NCI-H2081 treated with DMSO at 0.1 percent for 48 hours (cell line): ENCODE results near the gene ATE1.
"Not testable (repeated sequence)": the region's sequence is repeated elsewhere in the genome, so short reads cannot be mapped to it uniquely, and the experiment has no call there.

ENCODE experiments used
- DNase-seq: peaks from one replicate; lab custom pipeline; 2025; lab: John Stamatoyannopoulos, UW

Gene ATE1

GRCh38 chr10:121830101-121830500, 97.7 kb downstream of the ATE1 start:
- DNase-seq = no peak

DNA sequence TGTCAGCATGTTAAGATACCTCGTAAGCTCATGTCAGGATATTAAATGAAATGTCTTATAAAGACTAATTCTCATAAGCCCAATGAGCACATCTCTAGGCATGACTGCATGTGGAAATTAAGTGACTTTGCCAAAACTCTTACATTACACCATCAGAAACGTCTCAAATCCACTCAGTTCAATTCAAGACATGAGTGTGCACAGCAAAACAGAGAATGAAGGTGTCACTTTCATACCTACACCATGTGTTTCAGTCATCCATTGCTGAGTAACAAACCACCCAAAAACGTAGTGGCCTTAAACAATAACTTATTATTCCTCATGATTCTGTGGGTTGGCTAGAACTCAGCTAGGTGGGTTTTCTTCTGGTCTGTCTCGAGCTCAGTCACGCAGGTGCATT, 99.8 kb downstream of the ATE1 start:
- no peak for DNase-seq

GRCh38 chr10:121826773-121827172, 101.1 kb downstream of the ATE1 start:
- DNase-seq = not testable (repeated sequence)

DNA sequence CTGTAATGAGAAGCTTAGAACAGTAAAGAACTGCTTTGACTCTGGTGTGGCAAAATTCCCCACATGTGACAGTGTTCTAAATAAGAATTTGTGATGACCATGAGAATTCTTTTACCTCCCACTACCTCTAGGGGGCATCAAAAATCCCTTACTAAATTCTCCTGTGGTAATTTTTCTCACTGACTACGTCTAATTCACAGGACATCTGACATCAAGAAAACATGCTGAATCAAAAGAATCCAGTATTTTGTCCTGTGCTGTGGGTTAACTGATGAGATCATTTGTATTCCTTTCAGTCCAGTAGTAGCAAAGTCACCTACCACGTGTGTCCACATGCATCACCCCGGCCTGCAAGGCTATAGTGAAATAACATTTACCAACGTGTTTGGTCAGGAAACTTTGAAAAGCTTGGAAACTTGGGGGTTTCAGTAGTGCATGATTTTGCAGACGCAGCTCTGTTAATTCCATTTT, 103.8 kb downstream of the ATE1 start:
- no peak for DNase-seq

DNA sequence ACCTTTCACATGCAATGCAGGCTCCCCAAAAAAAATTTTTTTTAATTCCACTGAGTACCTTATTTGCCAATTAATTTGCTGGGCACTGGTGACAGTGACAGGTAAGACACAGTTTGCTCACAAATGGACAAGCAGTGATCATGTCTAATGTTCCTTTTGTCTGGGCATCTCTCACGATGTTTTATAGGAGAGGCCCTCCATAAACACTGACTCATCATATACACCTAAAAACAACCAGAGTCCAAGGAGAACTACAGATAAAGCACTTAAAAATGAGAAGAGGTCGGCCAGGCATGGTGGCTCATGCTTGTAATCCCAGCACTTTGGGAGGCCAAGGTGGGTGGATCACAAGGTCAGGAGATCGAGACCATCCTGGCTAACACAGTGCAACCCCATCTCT, 105.1 kb downstream of the ATE1 start:
- no peak for DNase-seq

- DNase-seq = no peak
These were observed 105.7 kb downstream of the ATE1 start for GRCh38 chr10:121822180-121822579.

GRCh38 chr10:121819049-121819448, 108.8 kb downstream of the ATE1 start:
- no peak for DNase-seq

DNA sequence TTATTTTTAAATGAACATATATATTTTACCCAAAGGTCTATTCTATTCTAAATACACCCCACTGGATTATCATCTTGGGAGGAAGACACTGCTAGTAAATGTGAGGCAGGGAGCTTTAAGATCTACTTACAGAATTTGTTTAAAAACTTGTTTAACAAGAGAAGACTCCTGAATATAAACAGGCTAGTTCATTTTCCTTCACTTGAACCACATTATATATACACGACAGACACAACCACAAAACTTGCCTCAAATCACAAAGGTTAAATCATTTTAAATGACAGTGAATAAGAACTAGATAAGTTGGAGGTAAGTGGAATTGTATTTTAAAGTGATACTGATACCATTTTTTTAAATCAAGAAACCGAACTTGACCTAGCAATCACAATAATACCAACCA, 109.2 kb downstream of the ATE1 start:
- no peak for DNase-seq

DNA sequence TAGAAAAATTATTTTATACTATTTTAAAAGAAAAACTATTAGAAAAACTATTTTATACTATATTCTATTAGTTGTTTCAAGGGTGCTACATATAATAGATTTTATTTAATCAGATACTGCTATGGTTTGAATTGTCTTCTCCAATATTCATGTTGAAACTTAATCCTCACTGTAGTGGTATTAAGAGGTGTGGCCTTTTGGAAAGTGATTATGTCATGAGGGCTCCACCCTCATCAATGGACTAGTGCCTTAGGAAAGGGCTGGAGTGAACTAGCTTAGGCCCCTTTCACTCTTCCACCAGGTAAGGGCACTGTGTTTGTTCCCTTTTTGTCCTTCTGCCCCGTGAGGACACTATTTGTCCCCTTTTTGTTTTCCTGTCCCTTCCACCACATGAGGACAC, 111.6 kb downstream of the ATE1 start:
- DNase-seq = no peak

- DNase-seq = no peak
These were observed 114.0 kb downstream of the ATE1 start for GRCh38 chr10:121813857-121814256.

DNA sequence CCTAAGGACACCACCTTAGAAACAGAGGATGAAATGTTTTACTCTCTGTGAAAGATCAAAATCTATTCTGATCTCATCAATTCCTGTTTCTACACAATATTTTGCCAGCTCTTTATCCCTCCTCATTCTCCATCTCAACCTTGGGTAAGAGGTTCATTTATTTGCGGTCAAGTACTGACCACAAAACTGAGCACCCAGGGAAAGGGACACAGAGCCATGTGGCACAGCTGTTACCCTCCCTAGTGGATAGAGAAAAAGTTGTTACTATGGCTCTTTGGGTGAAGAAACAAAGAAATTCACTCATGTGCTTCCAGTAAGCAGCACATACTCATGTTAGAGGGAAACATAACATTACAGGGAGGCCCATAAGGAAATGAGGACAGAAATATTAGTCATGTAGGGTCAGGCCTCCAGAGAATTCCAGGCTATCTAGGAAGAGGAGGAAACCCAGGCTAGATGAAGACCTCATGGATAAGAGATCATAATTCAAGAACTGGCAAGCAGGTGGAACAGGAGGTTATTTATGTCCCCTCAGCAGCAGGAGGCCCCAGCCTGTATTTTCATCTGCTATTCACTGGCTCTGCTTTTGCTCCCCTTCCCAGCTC, 114.5 kb downstream of the ATE1 start:
- no peak for DNase-seq

DNA sequence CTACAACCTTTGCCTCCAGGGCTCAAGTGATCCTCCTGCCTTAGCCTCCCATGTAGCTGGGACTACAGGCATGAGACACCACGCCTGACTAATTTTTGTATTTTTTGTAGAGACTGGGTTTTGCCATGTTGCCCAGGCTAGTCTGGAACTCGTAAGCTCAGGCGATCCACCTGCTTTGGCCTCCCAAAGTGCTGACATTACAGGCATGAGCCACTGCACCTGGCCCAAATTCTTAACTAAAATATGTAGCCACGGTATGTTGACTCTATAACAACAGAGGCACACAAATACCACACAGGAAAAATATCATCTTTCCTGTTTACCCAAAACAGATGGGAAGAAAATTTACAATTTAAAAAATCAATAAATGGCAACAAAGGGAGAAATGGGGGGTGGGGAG, 115.8 kb downstream of the ATE1 start:
- DNase-seq = no peak

- DNase-seq = no peak
These were observed 116.4 kb downstream of the ATE1 start for GRCh38 chr10:121811386-121811785.

GRCh38 chr10:121808835-121809234, 119.0 kb downstream of the ATE1 start:
- DNase-seq = no peak

GRCh38 chr10:121804460-121804859, 123.4 kb downstream of the ATE1 start:
- DNase-seq = no peak

- no peak for DNase-seq
These were observed 124.2 kb downstream of the ATE1 start for GRCh38 chr10:121803611-121804010.

- no peak for DNase-seq
These were observed 127.0 kb downstream of the ATE1 start for GRCh38 chr10:121800831-121801230.

DNA sequence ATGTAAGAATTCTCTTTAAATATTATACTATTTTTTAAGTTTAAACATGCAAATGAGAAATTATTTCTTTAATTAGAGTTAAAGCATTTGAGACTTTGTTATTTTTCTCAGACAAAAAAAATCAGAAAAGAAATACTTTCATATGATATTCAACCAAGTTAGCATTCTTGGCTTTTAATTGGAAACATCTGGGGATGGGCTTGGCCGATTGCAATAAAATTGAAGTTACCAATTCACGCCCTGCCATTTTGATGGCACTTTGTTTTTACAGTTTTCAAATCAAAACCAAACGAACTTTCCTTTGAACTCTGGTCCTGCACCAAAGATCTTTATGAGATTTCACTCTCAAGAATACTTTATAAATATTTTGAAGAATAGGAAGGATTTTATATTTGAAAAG, 127.7 kb downstream of the ATE1 start:
- DNase-seq = no peak

DNA sequence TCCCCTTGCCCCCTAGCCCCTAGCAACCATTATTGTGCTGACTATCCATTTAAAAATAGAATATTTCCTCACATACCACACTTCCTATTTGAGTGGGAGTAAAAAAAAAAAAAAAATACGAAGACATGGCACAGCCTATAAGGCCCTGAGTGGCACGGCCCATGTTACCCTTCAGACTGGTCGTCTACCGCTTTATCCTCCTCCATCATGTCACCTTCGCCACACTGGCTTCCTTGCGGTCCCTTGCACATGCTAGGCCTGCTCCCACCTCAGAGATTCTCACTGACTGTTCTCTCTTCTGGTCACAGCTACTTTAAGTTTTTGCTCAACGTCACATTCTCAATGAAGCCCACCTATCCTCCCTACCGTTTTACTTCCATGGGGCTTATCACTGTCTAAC, 130.3 kb downstream of the ATE1 start:
- DNase-seq = no peak

DNA sequence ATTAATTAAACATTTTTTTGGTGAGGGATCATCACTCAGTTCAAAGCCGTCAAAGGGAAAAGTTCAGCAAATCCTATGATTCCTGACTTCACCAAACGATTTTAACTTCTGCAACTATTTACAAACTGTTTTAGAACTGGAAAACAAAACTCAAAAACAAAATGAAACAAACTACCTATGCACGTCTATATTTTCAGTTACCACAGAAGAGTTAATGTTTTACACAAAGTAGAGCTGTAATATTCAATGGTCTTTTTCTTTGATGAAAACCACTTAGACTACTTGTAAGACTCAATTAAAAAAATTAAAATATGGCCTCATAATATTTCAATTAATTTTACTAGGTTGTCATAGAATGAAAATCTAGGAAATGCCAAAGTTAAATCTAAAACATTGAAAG, 131.5 kb downstream of the ATE1 start:
- no peak for DNase-seq

GRCh38 chr10:121792198-121792597, 135.6 kb downstream of the ATE1 start:
- DNase-seq = no peak

DNA sequence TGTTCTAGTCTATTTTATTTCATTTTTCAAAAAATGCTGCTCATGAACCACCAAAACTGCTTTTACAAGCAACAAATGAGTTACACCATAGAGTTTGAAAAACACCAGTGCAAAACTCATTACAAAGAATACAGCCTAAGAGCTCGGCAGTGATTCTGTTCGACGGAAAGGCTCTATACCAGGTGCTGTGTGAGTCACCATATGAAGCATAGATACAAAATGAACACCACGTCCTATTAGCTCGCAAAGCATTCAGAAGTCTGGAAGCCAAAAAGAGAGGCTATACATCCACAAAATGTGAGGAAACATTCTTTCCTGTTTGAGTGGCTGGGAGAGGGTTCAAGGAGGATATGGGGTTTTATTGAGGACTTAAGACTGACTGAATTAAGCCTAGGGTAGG, 136.1 kb downstream of the ATE1 start:
- DNase-seq = no peak

- DNase-seq = no peak
These were observed 139.1 kb downstream of the ATE1 start for GRCh38 chr10:121788717-121789116.

DNA sequence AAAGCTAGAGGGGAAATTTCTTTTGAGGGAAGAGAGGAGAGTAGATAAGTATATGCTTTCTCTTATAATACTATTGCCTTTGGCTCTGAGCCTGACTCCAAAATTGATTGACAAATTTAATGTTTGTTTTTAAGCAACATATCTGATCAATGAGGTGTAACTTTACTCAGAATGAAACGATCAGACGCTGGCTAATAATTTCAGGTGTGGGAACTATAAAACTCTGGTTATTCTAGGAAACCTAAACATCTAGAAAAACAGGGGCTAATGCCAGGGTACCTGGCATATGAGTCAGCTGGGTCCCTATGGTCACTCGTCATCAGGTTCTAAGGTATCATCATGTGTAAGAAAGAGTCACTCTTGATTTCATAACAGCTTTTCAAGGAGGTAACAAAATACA, 139.7 kb downstream of the ATE1 start:
- DNase-seq = no peak

DNA sequence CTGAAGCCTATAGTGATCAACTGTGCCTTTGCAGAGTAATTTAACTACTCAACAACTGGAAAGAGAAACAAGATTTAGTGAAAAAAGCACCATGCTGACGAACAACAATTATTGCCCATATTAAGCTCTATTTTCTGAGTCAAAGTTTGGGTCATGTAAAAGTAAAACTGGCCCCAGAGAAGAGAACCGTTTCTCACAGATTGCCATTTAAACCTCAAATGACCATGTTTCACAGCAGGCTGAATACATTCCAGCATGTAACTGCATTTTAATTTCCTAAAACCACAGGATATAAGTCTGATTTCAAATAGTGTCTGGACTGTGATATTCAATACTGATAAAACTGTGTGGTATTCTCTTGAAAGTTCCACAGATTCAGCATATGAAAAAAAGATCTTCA, 140.7 kb downstream of the ATE1 start:
- DNase-seq = no peak
